Cardiac muscle cell (in vitro differentiated cells and primary cell): ENCODE measurements around the gene DOCK4. TPM values are rescaled to one million over a fixed set of nuclear protein-coding genes. Genes with fewer than 3 reads are reported as not detected.

Source experiments
- DNase-seq, 2 donors: peaks; one replicate each; pipeline versions ENCODE4 v3.0.0 to v3.0.0-alpha.2; 2010 to 2017; ENCODE audit warnings: low read depth in 1 of 2, low spot score in 1 of 2
- H3K27ac ChIP-seq: fragments of 200-600 bp; sonication (generic); 2 replicates; pipeline ENCODE4 v1.5.1; 2016
- H3K27me3 ChIP-seq: fragments of 200-600 bp; sonication (generic); 2 replicates; pipeline ENCODE4 v1.6.0; 2016; ENCODE audit warnings: control low read depth
- H3K36me3 ChIP-seq: fragments of 200-600 bp; sonication (generic); 2 replicates; pipeline ENCODE4 v1.5.1; 2016; ENCODE audit warnings: control low read depth
- H3K4me1 ChIP-seq: fragments of 200-600 bp; sonication (generic); 2 replicates; pipeline ENCODE4 v1.8.1; 2017; ENCODE audit warnings: low read depth, mild to moderate bottlenecking, mixed run types
- H3K4me3 ChIP-seq: fragments of 200-600 bp; sonication (generic); 2 replicates; pipeline ENCODE4 v1.5.1; 2016; ENCODE audit warnings: mild to moderate bottlenecking
- H3K9me3 ChIP-seq: fragments of 200-600 bp; sonication (generic); 2 replicates; pipeline ENCODE4 v1.5.1; 2017; ENCODE audit warnings: low read depth, mild to moderate bottlenecking, control low read depth
- polyA plus RNA-seq: library from polyadenylated mRNA; unstranded; fragments of >200 nt; fragmentation: Nextera tagmentation; extraction: Ambion mirVana; gene quantifications from 2 replicates; pipeline ENCODE4 v1.2.1, GENCODE V29; 2016
- total RNA-seq: library from RNA; depleted of rRNA; stranded (reverse); fragments of >200 nt; gene quantifications from 2 replicates; pipeline ENCODE4 v1.2.3, GENCODE V29; 2016
- TF ChIP-seq, protein P1 (sequence below): IDR thresholded peaks from 2 replicates; pipeline ENCODE4 v1.5.1; 2012; ENCODE audit warnings: low read depth, mild to moderate bottlenecking, low read length

DOCK4 gene
- total and polyA plus RNA-seq, 2 experiments from 2014 or later, result 5.3 to 11.4 TPM

DNA sequence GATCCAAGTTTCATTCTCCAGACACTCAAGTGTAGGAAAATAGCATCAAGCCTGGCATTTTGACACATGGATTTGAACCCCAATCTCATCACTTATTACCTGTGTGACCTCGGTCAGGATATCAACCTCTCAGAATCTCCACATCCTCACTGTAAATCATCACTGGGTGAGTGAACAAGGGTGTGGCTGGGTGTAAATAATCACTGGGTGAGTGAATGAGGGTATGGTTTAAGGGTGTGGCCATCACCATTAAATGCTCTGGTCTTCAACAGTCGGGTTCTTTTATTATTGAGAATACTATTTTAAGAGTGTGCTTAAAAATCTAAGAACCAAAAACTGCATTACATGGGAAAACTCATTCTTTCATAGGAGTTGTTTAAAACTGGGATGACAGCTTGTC lies 200.1 kb downstream of the DOCK4 start:
- H3K9me3 ChIP-seq, result no peaks in the 10 kb centered on the region
- no peaks in the 10 kb centered on the region for H3K27me3 ChIP-seq
- no peaks in the 10 kb centered on the region for H3K36me3 ChIP-seq
- H3K27ac ChIP-seq, result no peak overlapping the region
- TF ChIP-seq, protein P1, sequence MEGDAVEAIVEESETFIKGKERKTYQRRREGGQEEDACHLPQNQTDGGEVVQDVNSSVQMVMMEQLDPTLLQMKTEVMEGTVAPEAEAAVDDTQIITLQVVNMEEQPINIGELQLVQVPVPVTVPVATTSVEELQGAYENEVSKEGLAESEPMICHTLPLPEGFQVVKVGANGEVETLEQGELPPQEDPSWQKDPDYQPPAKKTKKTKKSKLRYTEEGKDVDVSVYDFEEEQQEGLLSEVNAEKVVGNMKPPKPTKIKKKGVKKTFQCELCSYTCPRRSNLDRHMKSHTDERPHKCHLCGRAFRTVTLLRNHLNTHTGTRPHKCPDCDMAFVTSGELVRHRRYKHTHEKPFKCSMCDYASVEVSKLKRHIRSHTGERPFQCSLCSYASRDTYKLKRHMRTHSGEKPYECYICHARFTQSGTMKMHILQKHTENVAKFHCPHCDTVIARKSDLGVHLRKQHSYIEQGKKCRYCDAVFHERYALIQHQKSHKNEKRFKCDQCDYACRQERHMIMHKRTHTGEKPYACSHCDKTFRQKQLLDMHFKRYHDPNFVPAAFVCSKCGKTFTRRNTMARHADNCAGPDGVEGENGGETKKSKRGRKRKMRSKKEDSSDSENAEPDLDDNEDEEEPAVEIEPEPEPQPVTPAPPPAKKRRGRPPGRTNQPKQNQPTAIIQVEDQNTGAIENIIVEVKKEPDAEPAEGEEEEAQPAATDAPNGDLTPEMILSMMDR, result no peak
- DNase-seq, result no peak
- H3K4me3 ChIP-seq, result no peak overlapping the region
- H3K4me1 ChIP-seq, result peaks cover 1% of the 10 kb centered on the region

DNA sequence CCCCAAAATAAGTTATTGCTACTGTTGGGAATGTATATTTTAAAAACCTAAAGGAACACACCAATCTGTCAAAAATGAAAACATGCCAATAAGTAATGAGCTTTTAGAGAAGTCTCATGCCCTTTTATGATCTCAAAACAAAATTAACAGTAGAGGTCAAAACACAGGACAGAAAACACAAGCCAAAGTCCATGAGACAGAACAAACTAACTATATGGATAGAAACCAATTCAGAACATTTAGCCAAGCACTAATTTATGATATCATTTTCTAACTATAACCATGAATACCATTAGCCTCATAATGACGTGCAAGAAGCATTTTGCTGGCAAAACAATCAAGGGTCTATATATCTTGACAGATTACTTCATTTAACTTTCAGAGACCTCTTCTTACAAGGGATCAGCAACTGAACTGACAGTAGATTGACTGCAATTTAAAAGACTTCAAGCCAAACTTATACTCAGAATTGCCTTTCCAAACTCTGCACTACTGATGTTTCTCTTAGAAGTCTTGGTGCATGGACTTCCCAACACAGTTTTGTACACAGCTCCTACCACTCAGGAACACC lies 200.9 kb downstream of the DOCK4 start:
- no peak for DNase-seq
- TF ChIP-seq, protein P1, result no peak
- no peaks in the 10 kb centered on the region for H3K9me3 ChIP-seq
- no peaks in the 10 kb centered on the region for H3K27me3 ChIP-seq
- H3K36me3 ChIP-seq, result no peaks in the 10 kb centered on the region
- H3K4me3 ChIP-seq, result no peak overlapping the region
- H3K4me1 ChIP-seq, result no peaks in the 10 kb centered on the region
- no peak overlapping the region for H3K27ac ChIP-seq

DNA sequence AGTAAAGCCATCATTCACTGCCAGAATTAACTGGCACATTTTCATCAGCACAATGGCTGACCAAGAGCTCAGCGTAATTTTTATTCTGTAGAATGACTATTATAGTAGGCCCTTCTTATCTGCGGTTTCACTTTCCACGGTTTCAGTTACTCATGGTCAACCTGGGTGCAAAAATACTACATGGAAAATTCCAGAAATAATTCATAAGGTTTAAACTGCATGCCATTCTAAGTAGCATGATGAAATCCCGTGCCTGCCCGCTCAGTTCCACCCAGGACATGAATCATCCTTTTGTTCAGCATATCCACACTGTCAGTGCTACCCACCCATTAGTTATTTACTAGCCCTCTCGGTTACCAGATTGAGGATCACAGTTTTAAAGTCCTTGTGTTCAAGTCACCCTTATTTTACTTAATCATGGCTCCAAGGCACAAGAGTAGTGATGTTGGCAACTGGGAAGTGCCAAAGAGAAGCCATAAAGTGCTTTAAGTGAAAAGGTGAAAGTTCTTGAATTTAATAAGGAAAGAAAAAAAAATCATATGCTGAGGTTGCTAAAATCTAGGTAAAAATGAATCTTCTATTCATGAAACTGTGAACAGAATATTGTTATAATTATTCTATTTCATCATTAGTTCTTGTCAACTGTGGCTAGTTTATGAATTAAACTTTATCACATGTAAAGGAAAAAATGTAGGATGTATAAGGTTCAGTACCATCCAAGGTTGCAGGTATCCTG lies 204.9 kb downstream of the DOCK4 start:
- no peak overlapping the region for H3K4me3 ChIP-seq
- H3K4me1 ChIP-seq, result no peaks in the 10 kb centered on the region
- TF ChIP-seq, protein P1, result no peak
- no peaks in the 10 kb centered on the region for H3K9me3 ChIP-seq
- H3K36me3 ChIP-seq, result no peaks in the 10 kb centered on the region
- DNase-seq, result peak in 1 of 2 donors; percentile 92
- no peaks in the 10 kb centered on the region for H3K27me3 ChIP-seq
- H3K27ac ChIP-seq, result no peak overlapping the region

DNA sequence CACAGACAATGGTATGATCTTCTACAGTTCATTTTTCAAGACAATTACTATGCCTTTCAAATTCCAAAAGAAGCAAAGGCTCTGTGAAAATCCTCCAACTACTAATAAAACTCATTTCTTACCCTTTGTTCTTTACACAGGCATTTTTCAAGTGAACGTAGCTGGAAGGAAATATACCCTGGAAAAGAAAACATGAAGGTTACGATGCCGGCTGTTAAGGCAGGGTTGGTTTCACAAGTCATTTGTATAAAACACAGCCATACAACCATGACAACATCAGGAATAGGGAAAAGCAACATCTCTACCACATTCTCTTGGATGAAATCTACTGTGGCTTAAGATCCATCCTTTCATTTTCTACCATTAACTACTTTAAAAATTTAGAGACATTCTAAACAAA lies 207.9 kb downstream of the DOCK4 start:
- Histone ChIP-seq H3K27me3 (no peaks in the 10 kb centered on the region), H3K9me3 (no peaks in the 10 kb centered on the region), H3K27ac (no peak overlapping the region), H3K4me1 (no peaks in the 10 kb centered on the region), H3K36me3 (no peaks in the 10 kb centered on the region), H3K4me3 (no peak overlapping the region)
- DNase-seq, result no peak
- TF ChIP-seq, protein P1, result no peak

DNA sequence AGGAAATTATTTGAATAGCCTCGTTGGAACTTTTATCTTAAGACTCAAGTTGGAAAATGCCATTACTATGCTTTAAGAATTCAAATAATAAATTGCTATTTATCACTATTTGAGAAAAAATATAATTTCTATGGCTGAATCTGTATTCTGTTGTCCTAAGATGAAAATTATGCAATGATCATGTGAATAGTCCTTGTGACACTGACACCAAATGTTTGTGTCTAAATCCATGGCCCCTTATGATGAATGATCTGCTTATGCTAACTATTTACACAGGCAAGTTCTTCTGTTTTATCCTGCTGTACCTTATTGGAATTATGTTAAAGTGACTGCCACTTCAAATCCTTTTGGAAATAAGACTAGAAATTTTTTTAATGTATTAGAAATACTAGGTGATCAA lies 208.7 kb downstream of the DOCK4 start:
- Histone ChIP-seq H3K4me1 (no peaks in the 10 kb centered on the region), H3K4me3 (no peak overlapping the region), H3K9me3 (no peaks in the 10 kb centered on the region), H3K27me3 (no peaks in the 10 kb centered on the region), H3K36me3 (no peaks in the 10 kb centered on the region), H3K27ac (no peak overlapping the region)
- TF ChIP-seq, protein P1, result no peak
- no peak for DNase-seq
